ENCODE results near the gene EIF4G2. TPM values are rescaled to one million over a fixed set of nuclear protein-coding genes. Genes with fewer than 3 reads are reported as not detected.
"Not testable (repeated sequence)": the region's sequence is repeated elsewhere in the genome, so short reads cannot be mapped to it uniquely, and the experiment has no call there.

Gene EIF4G2
- total and polyA plus RNA-seq, 2 experiments from 2014 or later, result 503 to 638 TPM

DNA sequence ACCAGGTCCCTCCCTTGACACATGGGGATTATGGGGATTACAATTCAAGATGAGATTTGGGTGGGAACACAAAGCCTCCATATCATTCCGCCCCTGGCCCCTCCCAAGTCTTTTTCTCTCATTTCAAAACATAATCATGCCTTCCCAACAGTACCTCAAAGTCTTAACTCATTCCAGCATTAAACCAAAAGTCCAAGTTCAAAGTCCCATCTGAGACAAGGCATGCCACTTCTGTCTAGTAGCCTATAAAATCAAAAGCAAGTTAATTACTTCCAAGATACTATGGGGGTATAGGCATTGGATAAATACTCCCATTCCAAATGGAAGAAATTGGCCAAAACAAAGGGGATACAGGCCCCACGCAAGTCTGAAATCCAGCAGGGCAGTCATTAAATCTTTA, 19.7 kb upstream of the EIF4G2 start:
- H3K27ac ChIP-seq, result no peak overlapping the region
- H3K9me3 ChIP-seq (ENCODE audit: low read depth), result no peaks in the 10 kb centered on the region
- H3K4me2 ChIP-seq, result no peak overlapping the region
- H3K79me2 ChIP-seq, result no peaks in the 10 kb centered on the region
- no peak for DNase-seq (ENCODE audit: low spot score)
- no peaks in the 10 kb centered on the region for H3K4me1 ChIP-seq (ENCODE audit: insufficient read depth)
- H3K36me3 ChIP-seq (replicated peaks; ENCODE audit: insufficient read depth, low read depth), result no peaks in the 10 kb centered on the region
- H3K9me2 ChIP-seq (replicated peaks; ENCODE audit: insufficient read depth), result no peaks in the 10 kb centered on the region
- H4K20me1 ChIP-seq (ENCODE audit: insufficient read depth, poor library complexity, severe bottlenecking), result no peaks in the 10 kb centered on the region
- TF ChIP-seq, protein P1, sequence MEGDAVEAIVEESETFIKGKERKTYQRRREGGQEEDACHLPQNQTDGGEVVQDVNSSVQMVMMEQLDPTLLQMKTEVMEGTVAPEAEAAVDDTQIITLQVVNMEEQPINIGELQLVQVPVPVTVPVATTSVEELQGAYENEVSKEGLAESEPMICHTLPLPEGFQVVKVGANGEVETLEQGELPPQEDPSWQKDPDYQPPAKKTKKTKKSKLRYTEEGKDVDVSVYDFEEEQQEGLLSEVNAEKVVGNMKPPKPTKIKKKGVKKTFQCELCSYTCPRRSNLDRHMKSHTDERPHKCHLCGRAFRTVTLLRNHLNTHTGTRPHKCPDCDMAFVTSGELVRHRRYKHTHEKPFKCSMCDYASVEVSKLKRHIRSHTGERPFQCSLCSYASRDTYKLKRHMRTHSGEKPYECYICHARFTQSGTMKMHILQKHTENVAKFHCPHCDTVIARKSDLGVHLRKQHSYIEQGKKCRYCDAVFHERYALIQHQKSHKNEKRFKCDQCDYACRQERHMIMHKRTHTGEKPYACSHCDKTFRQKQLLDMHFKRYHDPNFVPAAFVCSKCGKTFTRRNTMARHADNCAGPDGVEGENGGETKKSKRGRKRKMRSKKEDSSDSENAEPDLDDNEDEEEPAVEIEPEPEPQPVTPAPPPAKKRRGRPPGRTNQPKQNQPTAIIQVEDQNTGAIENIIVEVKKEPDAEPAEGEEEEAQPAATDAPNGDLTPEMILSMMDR (IDR thresholded peaks at IDR 0.05; ENCODE audit: poor library complexity), result no peak
- no peak for TF ChIP-seq EZH2 (IDR thresholded peaks at IDR 0.05; ENCODE audit: borderline replicate concordance)
- TF ChIP-seq EZH2phosphoT487 (IDR thresholded peaks at IDR 0.05; ENCODE audit: low read depth, severe bottlenecking, unreplicated experiment), result no peak
- H2AFZ ChIP-seq, result no peak overlapping the region
- H3K4me3 ChIP-seq, result no peak overlapping the region
- H3K27me3 ChIP-seq, result no peaks in the 10 kb centered on the region
- 71% methylated on average over 2 of the region's 2 CpGs for WGBS (ENCODE audit: low lambda C conversion rate, missing lambda C conversion rate)

DNA sequence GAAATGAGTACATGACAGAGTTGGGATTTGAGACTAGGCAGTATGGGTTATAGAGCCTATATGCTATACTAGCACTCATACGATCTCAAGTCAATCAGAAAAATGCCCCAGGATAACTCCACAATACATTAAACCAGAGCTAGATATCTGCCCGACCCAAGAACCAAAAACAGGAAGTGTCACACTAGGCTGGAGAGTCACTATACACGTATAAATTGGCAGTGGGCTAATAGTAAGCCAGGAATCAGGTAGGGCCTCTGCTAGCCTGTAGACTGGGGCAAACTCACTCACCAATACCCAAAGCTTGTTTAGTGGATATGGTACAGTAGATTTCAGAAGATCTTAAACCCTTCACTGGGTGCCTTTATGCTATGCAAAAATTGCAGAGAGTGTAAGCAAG, 16.2 kb upstream of the EIF4G2 start:
- no peak overlapping the region for H2AFZ ChIP-seq
- no peaks in the 10 kb centered on the region for H3K79me2 ChIP-seq
- no peak overlapping the region for H3K4me2 ChIP-seq
- no peaks in the 10 kb centered on the region for H3K4me1 ChIP-seq (ENCODE audit: insufficient read depth)
- TF ChIP-seq EZH2phosphoT487 (IDR thresholded peaks at IDR 0.05; ENCODE audit: low read depth, severe bottlenecking, unreplicated experiment), result no peak
- TF ChIP-seq EZH2 (IDR thresholded peaks at IDR 0.05; ENCODE audit: borderline replicate concordance), result no peak
- TF ChIP-seq, protein P1 (IDR thresholded peaks at IDR 0.05; ENCODE audit: poor library complexity), result no peak
- no peaks in the 10 kb centered on the region for H3K9me3 ChIP-seq (ENCODE audit: low read depth)
- DNase-seq (ENCODE audit: low spot score), result no peak
- no peaks in the 10 kb centered on the region for H3K27me3 ChIP-seq
- 77% methylated on average over 3 of the region's 3 CpGs for WGBS (ENCODE audit: low lambda C conversion rate, missing lambda C conversion rate)
- no peak overlapping the region for H3K4me3 ChIP-seq
- no peaks in the 10 kb centered on the region for H4K20me1 ChIP-seq (ENCODE audit: insufficient read depth, poor library complexity, severe bottlenecking)
- H3K36me3 ChIP-seq (replicated peaks; ENCODE audit: insufficient read depth, low read depth), result no peaks in the 10 kb centered on the region
- no peak overlapping the region for H3K27ac ChIP-seq
- no peaks in the 10 kb centered on the region for H3K9me2 ChIP-seq (replicated peaks; ENCODE audit: insufficient read depth)

DNA sequence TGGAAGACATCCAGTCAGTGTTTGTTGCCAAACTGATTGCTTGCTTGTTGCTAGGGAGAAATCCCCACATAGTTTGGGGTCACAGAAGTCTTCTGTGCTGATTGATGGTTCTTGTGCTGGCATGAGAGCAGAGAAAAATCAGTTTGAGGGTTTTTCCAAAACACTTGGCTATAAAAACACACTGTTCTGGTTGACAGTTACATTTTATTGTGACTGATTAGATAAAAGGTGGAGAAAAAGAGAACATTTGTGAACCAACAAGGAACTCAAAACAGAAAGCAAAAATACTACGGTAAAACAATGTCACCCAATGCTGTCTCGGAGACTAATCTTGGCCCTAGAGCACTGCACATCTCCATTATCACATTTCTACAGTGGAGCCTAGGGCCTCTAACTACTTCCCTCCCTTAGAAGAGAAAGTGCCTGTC, 14.4 kb upstream of the EIF4G2 start:
- Histone ChIP-seq H3K36me3 (replicated peaks; ENCODE audit: insufficient read depth, low read depth) (no peaks in the 10 kb centered on the region), H3K4me2 (no peak overlapping the region), H3K4me1 (ENCODE audit: insufficient read depth) (no peaks in the 10 kb centered on the region), H3K27me3 (no peaks in the 10 kb centered on the region), H3K79me2 (no peaks in the 10 kb centered on the region), H3K4me3 (no peak overlapping the region), H2AFZ (no peak overlapping the region), H3K9me2 (replicated peaks; ENCODE audit: insufficient read depth) (no peaks in the 10 kb centered on the region), H3K9me3 (ENCODE audit: low read depth) (no peaks in the 10 kb centered on the region), H4K20me1 (ENCODE audit: insufficient read depth, poor library complexity, severe bottlenecking) (no peaks in the 10 kb centered on the region), H3K27ac (peak overlapping the region; percentile 22)
- 69% methylated on average over 2 of the region's 2 CpGs for WGBS (ENCODE audit: low lambda C conversion rate, missing lambda C conversion rate)
- TF ChIP-seq EZH2 (IDR thresholded peaks at IDR 0.05; ENCODE audit: borderline replicate concordance) (no peak), EZH2phosphoT487 (IDR thresholded peaks at IDR 0.05; ENCODE audit: low read depth, severe bottlenecking, unreplicated experiment) (no peak)
- TF ChIP-seq, protein P1 (IDR thresholded peaks at IDR 0.05; ENCODE audit: poor library complexity), result no peak
- DNase-seq (ENCODE audit: low spot score), result no peak

DNA sequence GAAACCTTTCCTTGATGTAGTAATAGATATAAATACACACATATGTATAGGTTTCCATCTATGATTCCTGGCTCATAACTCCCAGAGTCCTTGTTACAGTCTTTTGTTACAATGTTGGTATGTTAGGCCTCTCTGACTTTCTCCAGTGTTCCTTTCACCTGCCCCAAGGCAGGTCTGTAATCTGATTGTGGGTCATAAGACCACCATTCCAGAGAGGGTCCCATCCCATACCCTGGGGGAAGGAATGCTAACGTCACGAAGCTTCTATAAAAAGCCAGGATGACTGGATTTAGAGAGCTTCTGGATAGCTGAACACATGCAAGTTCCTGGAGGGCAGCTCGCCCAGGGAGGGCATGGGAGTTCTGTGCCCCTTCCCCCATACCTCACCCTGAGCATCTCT, 13.8 kb upstream of the EIF4G2 start:
- H4K20me1 ChIP-seq (ENCODE audit: insufficient read depth, poor library complexity, severe bottlenecking); H3K4me1 ChIP-seq (ENCODE audit: insufficient read depth); H3K9me2 ChIP-seq (replicated peaks; ENCODE audit: insufficient read depth); H3K27ac ChIP-seq; H3K4me2 ChIP-seq; H3K9me3 ChIP-seq (ENCODE audit: low read depth); H3K36me3 ChIP-seq (replicated peaks; ENCODE audit: insufficient read depth, low read depth); DNase-seq (ENCODE audit: low spot score); H3K4me3 ChIP-seq; H2AFZ ChIP-seq; H3K27me3 ChIP-seq; H3K79me2 ChIP-seq: not testable (repeated sequence)
- WGBS (ENCODE audit: low lambda C conversion rate, missing lambda C conversion rate), result 58% methylated on average over 3 of the region's 3 CpGs
